HG03280 (cell line): ENCODE data around the gene SMPD3.
"Not testable (repeated sequence)": the region's sequence is repeated elsewhere in the genome, so short reads cannot be mapped to it uniquely, and the experiment has no call there.

Experiments used
- ATAC-seq: cut with Tn5 transposase; IDR thresholded peaks from one replicate; pipeline ENCODE4 v1.9.1; 2021; ENCODE audit warnings: mild to moderate bottlenecking, moderate library complexity; ENCODE audit not compliant: unreplicated experiment

SMPD3 gene

DNA sequence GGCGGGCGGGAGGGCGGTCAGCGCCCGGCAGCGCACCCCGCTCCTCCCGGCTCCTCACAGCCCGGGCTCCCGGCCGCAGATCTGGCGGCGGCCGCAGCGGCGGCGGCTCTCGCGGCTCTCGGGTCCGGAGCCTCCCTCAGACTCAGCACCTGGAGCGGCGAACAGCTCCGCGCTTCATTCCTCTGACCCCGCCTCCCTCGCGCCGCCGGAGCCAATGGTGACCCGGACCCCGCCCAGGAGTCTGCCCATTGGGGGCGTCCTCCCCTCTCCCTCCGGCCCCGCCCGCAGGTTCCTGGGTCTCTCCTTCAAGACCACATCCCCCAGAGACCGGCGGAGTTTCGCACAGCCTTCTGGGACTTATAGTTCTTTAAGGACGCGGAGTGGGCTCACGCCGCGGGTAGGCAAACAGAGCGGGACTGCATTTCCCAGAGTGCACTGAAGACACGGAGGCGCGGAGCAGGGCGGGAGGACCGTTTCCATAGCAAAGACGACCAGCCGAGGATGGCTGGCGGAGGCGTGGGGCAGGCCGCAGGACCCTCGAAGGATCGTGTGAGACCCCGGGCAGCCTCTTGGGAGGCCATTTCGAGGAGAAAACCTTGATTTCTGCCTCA, at the start of gene SMPD3:
Gene SMPD3 (minus strand): TSS at position 149 of the 611 bp plus-strand sequence. CDS start 76,327 bp downstream, outside the sequence.
- ATAC-seq: peak; percentile 86

DNA sequence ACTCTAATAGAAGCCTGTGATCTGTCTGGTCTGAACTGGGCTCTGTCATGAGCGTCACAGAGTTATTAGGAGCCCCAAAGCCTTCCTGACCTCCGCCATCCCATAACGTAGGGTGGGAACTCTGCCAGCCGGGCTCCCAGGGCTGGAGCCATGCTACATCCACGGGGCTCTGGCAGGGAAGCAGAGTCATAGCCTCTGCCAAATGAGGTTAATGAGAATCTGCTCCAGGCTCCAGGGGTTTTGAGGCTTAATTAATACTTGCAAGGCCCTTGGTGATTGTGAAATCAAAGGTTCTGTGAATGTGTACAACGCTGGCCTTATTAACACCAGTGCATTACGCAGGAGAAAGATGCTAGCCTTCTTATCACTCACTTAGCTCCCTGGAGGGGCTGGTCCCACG, 48.4 kb upstream of the SMPD3 start:
- no peak for ATAC-seq

DNA sequence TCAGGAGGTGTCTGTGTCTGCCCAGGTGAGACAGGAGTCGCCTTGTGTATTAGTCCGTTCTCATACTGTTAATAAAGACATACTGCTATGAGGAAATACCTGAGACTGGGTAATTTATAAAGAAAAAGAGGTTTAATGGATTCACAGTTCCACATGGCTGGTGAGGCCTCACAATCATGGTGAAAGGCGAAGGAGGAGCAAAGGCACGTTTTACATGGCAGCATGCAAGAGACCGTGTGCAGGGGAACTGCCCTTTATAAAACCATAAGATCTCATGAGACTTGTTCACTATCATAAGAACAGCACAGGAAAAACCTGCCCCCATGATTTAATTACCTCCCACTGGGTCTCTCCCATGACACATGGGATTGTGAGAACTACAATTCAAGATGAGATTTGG, 46.0 kb upstream of the SMPD3 start:
- ATAC-seq: not testable (repeated sequence)

DNA sequence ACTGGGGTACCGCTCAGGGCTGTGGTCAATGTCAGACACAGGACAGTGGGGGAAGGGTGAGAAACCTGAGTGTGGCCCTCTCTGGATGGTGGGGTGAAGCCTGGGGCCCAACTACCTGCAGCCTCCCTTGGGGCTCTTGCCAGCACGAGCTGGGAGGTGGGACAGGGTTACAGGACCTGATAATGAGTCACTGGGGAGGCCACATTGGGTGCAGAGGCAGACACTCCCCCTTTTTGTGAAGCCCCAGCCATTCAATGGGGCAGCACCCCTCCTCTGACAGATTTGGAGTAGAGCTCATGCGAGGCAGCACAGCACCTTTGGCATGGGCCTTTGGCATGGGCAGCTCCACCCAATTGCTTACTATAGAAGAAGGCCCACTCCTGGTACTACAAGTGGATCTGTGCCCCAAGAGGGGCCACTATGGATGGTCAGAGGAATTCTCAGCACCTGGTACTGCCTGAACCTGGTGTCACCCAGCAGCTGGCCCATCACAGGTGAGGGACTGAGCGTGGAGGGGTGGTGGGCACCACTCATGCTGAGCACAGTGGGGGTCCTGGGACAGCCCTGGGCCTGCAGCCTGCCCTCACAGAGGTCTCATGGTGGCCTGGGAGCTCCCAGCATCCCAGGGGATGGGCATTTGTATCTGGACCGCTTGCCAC, 45.2 kb upstream of the SMPD3 start:
- ATAC-seq: no peak

DNA sequence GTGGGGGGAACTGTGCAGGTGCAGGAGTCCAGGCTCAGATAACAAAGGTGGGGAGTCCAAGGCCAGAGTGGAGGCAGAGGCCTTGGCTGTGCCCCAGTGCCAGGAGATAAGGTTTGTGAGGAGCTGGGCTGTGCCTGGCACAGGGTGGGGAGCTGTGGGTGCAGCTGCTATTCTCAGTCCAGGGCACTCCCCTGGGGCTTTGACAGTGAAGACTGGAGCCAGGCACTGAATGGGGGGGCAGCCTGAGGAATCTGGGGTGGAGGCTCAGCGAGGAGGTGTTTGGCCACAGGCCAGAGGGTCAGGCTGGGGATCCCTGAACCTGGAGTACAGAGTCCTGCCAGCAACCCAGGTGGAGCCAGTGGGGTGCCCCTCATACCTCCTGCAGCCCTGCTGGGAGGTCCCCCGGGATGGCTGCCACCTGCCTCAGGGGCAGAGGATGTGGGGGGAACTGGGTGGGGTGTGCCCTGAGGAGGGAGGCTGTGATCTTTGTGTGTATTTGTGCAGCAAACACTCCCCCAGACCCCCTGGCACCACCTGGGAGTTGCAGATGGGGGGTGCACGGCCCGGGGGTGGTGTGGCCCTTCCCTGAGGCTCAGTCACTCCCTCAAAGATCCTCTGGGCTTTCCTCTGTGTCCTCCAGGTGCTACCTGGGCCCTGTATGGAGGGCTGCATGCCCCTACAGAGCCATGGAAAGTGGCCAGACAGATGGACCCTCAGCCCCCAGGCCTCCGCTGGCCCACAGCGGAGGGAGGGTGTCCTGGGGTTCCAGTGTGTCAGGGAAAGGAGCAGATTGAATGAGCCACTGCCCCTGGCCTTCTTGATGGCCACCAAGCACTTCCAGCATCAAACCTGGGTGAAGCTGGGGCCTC, 44.5 kb upstream of the SMPD3 start:
- ATAC-seq: no peak

DNA sequence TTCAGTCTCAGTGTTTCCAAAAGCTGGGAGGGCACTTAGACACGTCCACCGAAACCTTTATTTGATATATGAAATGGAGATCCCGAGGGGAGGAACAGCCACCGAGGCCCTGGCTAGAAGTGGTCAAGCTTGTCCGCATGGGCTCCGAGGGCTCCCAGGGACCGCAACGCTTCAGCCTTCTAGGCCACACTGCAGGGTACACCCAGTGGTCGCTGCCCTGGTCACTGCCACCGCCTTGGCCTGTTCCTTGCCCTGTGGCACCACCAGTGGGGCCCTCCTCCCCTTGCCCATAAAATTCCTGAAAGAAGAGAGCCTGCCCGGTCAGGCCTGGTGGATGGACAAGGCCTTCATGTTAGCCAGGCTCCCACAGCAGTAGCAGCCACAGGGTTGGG, 43.8 kb upstream of the SMPD3 start:
- ATAC-seq: no peak

DNA sequence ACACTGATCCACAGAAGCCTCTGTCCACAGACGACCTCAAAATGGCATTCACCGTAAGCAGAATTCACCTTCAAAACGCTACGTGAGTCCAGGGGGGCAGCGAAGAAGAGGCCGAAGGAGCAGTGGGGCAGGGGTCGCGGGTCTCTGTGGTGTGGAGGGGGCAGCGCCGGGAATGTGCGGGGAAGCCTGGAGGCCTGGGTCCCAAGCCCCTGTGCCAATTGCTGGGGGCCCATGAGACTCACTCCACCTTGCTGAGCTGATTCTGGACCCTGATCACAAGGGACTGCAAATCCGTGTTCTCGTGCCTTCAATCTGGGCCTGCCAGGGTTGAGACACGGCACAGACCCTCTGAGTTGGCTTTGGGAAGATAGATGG, 43.3 kb upstream of the SMPD3 start:
- ATAC-seq: no peak

DNA sequence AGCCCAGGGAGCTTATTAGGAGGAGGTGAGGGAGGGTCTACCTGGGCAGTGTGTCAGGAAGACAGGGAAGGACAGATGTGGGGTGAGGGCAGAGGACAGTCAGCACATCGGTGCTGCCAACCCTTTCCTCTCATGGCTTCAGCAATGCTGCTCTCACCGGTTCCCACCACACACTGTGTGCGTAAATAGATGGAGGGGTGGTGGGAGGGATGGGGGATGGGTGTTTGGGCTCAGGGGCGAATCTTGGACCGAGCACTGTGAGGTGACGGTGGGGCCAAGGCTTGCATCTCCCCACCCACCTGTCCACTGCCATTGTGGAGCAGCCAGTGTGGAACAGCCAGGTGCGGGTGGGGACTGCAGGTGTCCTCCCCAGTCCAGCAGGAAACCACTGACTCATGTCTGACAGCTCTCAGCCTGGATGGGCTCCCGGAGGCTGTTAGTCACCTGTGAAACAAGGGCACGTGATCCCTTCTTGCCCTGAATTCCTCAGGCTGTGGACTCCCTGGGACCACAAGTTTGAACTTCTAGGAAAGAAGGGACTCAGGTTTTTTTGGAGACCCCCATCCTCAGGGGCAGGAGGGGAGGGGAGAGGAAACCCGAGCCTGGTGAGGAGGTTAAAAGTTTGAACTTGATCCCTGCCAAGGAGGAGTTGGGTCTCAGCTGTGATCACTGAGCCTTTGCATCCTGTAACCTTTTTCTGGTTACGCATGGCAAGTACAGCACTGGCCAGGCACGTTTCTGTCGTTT, 42.7 kb upstream of the SMPD3 start:
- no peak for ATAC-seq

DNA sequence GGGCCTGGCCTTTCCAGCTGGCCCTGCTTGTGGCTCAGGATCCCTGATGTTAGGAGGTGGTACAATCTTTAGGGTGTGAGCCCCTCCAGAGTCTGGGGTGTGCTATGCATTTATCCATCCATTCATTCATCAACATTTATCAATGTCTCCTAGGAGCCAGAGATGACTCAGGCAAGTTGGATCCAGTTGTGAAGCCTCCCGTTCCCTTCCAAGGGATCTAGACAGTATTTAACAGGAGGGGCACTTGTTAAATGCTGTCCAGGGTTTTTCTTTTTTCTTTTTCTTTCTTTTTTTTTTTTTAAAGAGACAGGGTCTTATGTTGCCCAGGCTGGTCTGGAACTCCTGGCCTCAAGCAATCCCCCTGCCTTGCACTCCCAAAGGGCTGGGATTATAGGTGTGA, 42.0 kb upstream of the SMPD3 start:
- ATAC-seq: no peak

DNA sequence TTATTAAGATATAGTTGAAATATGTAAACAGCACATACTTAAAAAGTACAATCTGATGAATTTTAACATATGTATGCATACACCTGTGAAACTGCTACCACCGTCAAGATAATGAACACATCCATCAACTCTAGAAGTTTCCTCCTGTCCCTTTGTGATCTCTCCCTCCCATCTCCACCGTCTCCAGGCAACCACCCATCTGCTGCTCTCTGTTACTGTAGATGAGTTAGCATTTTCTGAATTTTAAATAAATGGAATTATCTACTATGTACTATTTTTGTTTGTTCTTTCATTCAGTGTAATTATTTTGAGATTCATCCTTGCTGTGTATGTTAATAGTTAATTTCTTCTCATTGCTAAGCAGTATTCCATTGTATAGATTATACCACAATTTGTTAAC, 40.2 kb upstream of the SMPD3 start:
- ATAC-seq: no peak

DNA sequence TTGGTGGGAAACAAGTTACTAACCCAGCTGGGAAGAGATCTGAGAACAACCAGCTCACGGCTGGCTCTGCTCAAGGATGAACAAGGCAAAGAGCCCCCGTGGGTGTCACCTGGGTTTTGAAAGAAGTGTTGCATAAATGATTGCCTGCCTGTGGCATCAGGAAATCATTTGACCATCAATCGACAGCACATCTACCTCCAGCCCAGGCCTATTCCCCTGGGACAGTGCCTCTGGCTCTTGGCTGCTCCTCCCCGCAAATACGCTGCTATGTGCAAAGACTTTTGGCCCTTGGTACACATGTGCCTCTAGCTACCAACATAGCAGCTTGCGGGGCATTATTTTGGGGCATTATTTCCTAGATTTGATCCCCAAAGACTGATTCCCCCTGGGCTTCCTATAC, 39.4 kb upstream of the SMPD3 start:
- ATAC-seq: no peak

DNA sequence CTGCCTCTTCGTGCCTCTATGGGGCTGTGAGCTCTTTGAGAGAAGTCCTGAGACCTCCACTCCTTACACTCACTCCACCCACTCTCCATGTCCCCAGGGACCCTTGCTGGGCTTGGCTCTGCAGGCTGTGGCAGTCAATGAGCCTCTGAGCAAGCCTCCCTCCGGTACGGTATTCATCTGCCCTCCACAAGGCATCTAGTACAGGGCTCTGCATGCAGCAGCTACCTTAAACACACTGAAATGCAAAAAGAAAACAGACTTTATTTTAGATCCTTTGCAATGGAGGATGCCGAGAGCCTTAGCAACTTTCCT, 38.9 kb upstream of the SMPD3 start:
- no peak for ATAC-seq

DNA sequence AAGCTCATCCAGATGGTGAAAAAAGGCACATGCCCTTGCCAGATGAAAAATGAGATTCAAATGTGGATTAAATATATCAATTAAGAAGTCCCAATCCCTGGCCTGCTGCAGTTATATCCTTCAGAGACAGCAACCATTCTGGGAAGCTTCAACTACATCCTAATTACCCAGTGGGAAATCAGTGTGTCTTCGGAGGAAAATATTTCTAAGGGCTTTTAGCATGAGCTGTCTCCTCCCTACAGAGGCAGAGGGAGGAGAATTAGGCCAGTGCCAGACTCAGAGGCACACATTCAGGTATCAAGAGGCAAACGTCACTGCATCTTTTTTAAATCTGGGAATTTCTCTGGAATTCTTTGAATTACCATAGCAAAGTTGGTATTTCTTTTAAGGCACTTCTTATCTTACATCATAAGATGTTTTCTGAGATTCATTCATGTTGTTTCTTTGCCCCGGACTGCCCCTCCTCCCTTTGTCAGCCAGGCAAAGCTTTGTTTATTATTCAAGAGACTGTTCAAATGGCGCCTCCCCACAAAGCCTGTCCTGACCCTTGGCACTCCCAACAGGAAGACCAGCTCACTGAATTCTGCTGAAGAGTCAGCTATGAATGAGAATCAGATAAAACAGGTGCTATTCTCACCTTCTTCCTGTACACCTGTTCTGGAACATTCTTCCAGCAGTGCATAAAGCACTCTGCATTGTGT, 38.3 kb upstream of the SMPD3 start:
- no peak for ATAC-seq

DNA sequence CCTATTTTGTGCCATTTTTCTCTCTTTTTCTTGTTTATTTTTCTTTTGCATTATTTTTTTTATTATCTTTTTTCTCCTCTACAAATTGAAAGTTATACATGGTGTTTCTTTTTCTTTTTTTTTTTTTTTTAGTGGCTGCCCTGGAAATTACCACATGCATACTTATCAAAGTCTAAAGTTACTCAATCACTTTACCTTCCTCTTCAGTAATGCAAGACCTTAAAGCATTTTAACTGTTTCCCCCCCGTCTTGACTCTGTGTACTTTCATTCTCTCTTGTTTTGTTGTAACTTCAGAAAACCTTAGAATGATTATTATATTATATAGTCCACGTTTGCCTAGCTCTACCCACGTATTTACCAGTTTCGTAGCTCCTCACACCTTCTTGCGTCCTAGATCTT, 33.3 kb upstream of the SMPD3 start:
- no peak for ATAC-seq

DNA sequence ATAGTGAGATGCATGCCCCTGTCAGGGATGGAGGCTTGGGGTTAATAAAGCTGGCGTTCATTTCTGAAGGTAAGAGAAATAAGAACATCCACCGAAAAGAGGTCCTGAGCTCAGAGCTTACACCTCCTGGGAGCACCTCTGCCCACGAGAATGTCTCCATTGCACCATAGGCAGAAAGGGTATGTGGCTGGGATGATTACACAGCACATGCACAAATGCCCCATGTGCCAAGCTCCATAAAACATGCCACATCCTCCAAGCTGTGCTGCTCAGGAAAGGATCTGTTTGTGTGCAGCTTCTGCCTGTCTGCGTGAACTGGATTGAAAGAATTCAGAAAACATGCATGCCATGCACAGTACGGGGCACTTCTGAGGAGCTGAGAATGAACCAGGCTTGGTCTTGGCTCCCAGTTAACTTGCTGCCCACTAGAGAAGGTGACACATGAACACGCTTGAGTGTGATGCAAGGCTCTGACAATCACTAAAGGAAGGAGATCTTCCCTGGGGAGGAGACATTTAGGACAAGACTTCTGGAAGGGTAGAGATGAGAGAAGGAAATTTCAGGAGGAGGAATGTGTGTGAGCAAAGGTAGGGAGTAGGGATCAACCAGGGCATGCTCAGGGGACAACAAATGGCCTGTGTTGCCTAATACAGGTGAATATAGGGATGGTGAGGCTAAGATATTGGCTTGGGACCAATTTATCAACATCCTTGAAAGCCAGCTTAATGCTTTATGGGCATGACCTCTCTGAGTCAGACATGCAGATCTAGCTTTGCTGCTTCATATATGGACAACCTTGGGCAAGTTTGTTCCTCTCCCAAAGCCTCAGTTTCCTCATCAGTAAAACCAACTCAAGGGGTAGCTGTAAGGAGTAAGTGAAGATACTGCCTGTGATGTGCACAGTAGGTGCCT, 32.0 kb upstream of the SMPD3 start:
- no peak for ATAC-seq

DNA sequence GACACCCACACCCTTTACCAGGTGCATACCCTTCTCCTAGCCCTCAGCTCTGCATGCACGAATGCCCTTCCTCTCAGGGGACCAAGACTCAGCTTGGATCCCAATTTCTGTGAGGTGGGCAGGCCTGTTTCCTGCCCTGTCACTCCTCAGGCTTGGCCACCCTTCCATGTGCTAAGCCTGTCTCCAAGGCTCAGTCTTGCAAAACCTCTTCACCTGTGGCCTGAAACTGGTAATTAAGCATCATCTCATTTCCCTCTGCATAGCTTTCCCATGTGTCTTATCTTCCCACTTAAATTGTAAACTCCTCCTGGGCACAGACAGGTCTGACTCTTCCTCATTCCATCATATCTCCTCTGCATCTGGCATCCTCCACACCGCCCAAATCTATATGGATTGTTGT, 31.0 kb upstream of the SMPD3 start:
- ATAC-seq: no peak

DNA sequence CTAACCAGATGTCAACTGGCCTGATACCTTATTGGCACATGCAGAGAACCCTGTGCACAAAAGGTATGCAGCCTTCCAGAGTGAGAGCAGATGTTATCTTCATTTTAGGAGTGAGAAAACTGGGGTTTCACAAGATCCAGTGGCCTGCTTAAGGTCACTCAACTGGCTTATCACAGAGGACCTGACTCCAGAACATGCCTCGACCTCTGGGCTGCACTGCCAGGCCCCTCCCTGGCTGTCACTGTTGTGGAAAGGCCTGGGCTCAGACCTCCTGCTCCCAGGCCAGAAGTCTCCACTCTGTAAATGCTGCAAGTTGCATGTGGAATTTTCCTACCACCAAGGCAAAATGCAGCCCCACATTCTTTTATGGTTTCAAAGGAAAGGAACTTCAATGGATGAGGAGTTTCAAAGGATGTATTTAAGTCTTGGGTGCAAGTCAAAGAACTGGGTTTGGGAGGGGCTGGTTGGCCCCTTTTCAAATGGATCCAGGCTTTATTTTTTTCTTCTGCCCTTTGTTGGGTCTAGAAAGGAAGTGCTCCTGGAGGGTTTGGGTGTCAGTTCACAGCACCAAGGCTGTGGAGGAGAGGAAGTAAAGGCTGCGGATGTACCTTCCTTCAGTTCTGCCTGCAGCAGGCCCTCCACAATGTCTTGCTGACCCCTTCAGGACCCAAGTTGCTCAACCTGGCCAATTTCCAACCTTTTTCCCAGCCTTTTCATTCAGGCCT, 30.4 kb upstream of the SMPD3 start:
- no peak for ATAC-seq

DNA sequence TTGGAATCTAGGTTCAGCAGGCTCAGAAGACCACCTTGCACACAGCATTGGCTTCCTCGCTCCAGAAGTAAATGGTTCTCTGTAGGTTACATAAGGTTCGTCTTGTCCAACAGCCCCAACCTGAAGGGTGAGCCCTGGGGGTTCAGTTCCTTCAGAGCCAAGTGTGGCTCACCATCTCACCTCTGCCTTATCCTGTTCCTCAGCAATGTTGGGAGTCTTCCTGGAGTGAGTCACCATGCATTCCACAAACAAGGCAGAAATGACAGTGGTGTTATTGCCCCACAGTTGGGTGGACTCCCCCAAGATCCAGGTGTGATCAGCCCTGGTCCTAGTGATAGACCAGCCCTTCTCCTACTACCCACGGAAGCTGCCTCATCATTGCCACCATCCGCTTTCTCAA, 26.8 kb upstream of the SMPD3 start:
- no peak for ATAC-seq

DNA sequence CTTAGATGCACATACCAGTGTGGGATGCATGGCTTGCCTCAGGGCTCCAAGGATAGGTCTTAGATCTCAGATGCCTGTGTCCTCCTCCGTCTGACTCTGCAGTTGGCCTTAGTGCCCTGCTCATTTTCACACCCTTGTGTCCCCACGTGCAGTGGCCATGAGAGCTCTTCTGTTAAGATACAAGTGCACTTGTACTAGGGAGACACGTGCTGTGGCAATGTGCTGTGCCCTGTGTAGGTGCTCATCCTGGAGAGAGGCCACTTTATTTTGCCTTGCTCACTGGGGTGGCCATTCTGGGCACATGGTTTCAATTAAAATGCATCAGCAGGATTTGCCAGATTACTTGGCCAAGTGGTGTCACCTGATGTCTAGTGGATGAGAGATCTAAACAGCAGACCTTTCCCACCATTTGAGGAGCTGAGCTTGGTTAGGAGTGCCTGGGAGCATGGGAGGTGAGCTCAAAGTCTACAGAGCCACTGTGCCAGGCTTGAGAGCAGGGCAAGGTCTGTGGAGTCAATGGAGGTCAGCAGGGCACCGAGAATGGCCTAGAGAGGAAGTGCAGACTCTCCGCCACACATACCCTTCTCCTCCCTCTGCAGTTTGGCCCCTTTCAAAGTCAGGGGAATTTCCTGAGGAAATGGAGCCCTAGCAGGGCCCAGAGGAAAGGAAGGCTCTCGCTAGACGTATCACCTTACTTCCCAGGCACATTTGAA, 25.2 kb upstream of the SMPD3 start:
- no peak for ATAC-seq
